H54 (cell line): Measurements from ENCODE around the gene TACC3.

Source experiments
- DNase-seq: peaks from one replicate; pipeline ENCODE4 v3.0.0; 2011; ENCODE audit warnings: low spot score, mixed read lengths; ENCODE audit not compliant: insufficient read length
- FAIRE-seq: peaks from 3 replicates; lab custom pipeline; 2011; peaks lifted over from hg19 to GRCh38; lab: Jason Lieb, UNC
- POLR2A ChIP-seq: IDR thresholded peaks from 2 replicates; pipeline ENCODE4 v1.6.1; 2011; ENCODE audit warnings: low read depth, mild to moderate bottlenecking, low read length

The TACC3 gene

GRCh38 chr4:1790005-1790404, 68.7 kb downstream of the TACC3 start:
- no peak for FAIRE-seq

GRCh38 chr4:1792158-1792831, 71.0 kb downstream of the TACC3 start:
- FAIRE-seq = no peak
- no peak for DNase-seq
- no peak for TF ChIP-seq POLR2A

More at GRCh38 chr4:1790005-1790404, 68.7 kb downstream of the TACC3 start:
- no peak for DNase-seq
- TF ChIP-seq POLR2A = no peak

GRCh38 chr4:1792832-1793495, 71.6 kb downstream of the TACC3 start, which contains the start of gene FGFR3:
FGFR3 (plus strand) TSS chr4:1793293; CDS start chr4:1793935, 642 bp downstream.
- peak; percentile 98 for TF ChIP-seq POLR2A
- FAIRE-seq (no peak), DNase-seq (peak; percentile 74)

- no peak for FAIRE-seq
- TF ChIP-seq POLR2A = no peak
- DNase-seq = peak; percentile 63
Observed at GRCh38 chr4:1793496-1793840, 72.1 kb downstream of the TACC3 start.

GRCh38 chr4:1793940-1794808, 72.9 kb downstream of the TACC3 start:
- DNase-seq = no peak
- no peak for TF ChIP-seq POLR2A
- FAIRE-seq = no peak
